NCI-H2107 treated with DMSO at 0.1 percent for 48 hours (cell line): Measurements from ENCODE around the gene PIK3IP1.
A peak's percentile ranks its signal among the peaks of the same experiment; 100 is the strongest.
"Not testable (repeated sequence)": the region's sequence is repeated elsewhere in the genome, so short reads cannot be mapped to it uniquely, and the experiment has no call there.

Experiments used
- DNase-seq: peaks from one replicate; lab custom pipeline; 2025; ENCODE audit not compliant: unreplicated experiment; lab: John Stamatoyannopoulos, UW

The PIK3IP1 gene

GRCh38 chr22:31292236-31292989 lies at the start of gene PIK3IP1:
Gene PIK3IP1, minus strand, starts transcription at chr22:31292488. Its CDS starts 144 bp downstream, at chr22:31292344.
- DNase-seq: peak; percentile 83

GRCh38 chr22:31341386-31342088 lies 49.2 kb upstream of the PIK3IP1 start:
- no peak for DNase-seq

- no peak for DNase-seq
Observed at GRCh38 chr22:31340765-31341247, 48.5 kb upstream of the PIK3IP1 start.

- no peak for DNase-seq
Observed at GRCh38 chr22:31340360-31340759, 48.1 kb upstream of the PIK3IP1 start.

- no peak for DNase-seq
Observed at GRCh38 chr22:31339148-31339832, 47.0 kb upstream of the PIK3IP1 start.

- no peak for DNase-seq
Observed at GRCh38 chr22:31337178-31337577, 44.9 kb upstream of the PIK3IP1 start.

- no peak for DNase-seq
Observed at GRCh38 chr22:31334329-31334728, 42.0 kb upstream of the PIK3IP1 start.

GRCh38 chr22:31333641-31334040 lies 41.4 kb upstream of the PIK3IP1 start:
- no peak for DNase-seq

GRCh38 chr22:31332886-31333285 lies 40.6 kb upstream of the PIK3IP1 start:
- no peak for DNase-seq

GRCh38 chr22:31332010-31332409 lies 39.7 kb upstream of the PIK3IP1 start:
- DNase-seq: no peak

- no peak for DNase-seq
Observed at GRCh38 chr22:31329453-31330215, 37.3 kb upstream of the PIK3IP1 start.

- DNase-seq: no peak
Observed at GRCh38 chr22:31329029-31329428, 36.7 kb upstream of the PIK3IP1 start.

GRCh38 chr22:31328544-31328960 lies 36.3 kb upstream of the PIK3IP1 start:
- no peak for DNase-seq

GRCh38 chr22:31327806-31328543 lies 35.7 kb upstream of the PIK3IP1 start:
- DNase-seq: no peak

- no peak for DNase-seq
Observed at GRCh38 chr22:31326877-31327276, 34.6 kb upstream of the PIK3IP1 start.

GRCh38 chr22:31323578-31324550 lies 31.6 kb upstream of the PIK3IP1 start:
- no peak for DNase-seq

GRCh38 chr22:31321421-31321820 lies 29.1 kb upstream of the PIK3IP1 start:
- no peak for DNase-seq

- DNase-seq: not testable (repeated sequence)
Observed at GRCh38 chr22:31314220-31314619, 21.9 kb upstream of the PIK3IP1 start.
